HCT116 (cell line): ENCODE results near the gene LYG2. TPM values are rescaled to one million over a fixed set of nuclear protein-coding genes. Genes with fewer than 3 reads are reported as not detected.

ENCODE experiments used
- ATAC-seq: fragments of 200-7000 bp; cut with Tn5 transposase; 2 replicates; pipeline ENCODE4 v1.9.1; 2020; ENCODE audit warnings: mild to moderate bottlenecking, moderate library complexity
- BruUV-seq: library from RNA; stranded (reverse); fragments of 400-500 nt; replicated peaks from 2 replicates; lab custom pipeline; 2021; lab: Mats Ljungman, UMichigan
- CTCF ChIA-PET: fragments of 300-600 bp; sonication (Branson Sonifier 250); formaldehyde crosslinking; loops from one replicate; lab custom pipeline; 2021; ENCODE audit warnings: antibody characterized with exemption; lab: Charles Lee
- POLR2A ChIA-PET: fragments of 300-600, 350-600 bp; sonication (Branson Sonifier 250); formaldehyde crosslinking; loops from one replicate; lab custom pipeline; 2021; ENCODE audit warnings: antibody characterized with exemption; lab: Charles Lee
- RAD21 ChIA-PET, 2 experiments: fragments of 300-600 bp; sonication (Branson Sonifier 250); formaldehyde crosslinking; loops; one replicate each; lab custom pipeline; 2023; ENCODE audit warnings: low total read pairs in 2 of 2; ENCODE audit not compliant: uncharacterized antibody in 2 of 2, unreplicated experiment in 2 of 2, low non-redundant PET in 1 of 2; lab: Charles Lee
- DNase-seq: peaks from one replicate; pipeline ENCODE4 v3.0.0-alpha.2; 2010; ENCODE audit warnings: low read depth, low spot score
- H2AFZ ChIP-seq: fragments of 200-600 bp; shearing (Covaris generic), sonication (generic); 2 replicates; pipeline ENCODE4 v1.6.1; 2017; ENCODE audit warnings: low read depth, mixed run types, mixed read lengths, antibody characterized with exemption, low read length; ENCODE audit not compliant: poor library complexity, severe bottlenecking
- H3K27ac ChIP-seq: 2 replicates; pipeline ENCODE4 v1.5.1; 2012; ENCODE audit warnings: low read depth, low read length
- H3K27me3 ChIP-seq: fragments of 200-600 bp; sonication (generic); 2 replicates; pipeline ENCODE4 v1.6.1; 2016; ENCODE audit warnings: mixed run types, low read length, mixed read lengths; ENCODE audit not compliant: insufficient read depth
- H3K36me3 ChIP-seq, 2 experiments: fragments of 200-500 bp in 1 of 2; fragments of 200-600 bp in 1 of 2; sonication (Bioruptor generic) in 1 of 2; sonication (generic) in 1 of 2; 2 replicates each; pipeline versions ENCODE4 v1.5.1 to v1.6.1; 2014 to 2016; ENCODE audit warnings: low read length in 2 of 2, inconsistent platforms in 1 of 2, mixed read lengths in 1 of 2, mixed run types in 1 of 2; ENCODE audit not compliant: insufficient read depth in 2 of 2, control insufficient read depth in 1 of 2
- H3K4me1 ChIP-seq, 2 experiments: fragments of 200-600 bp in 1 of 2; sonication (generic) in 1 of 2; 2 replicates each; pipeline versions ENCODE4 v1.5.1 to v1.6.1; 2012 to 2017; ENCODE audit warnings: low read length in 2 of 2, inconsistent platforms in 1 of 2, mild to moderate bottlenecking in 1 of 2, mixed read lengths in 1 of 2, mixed run types in 1 of 2, moderate library complexity in 1 of 2; ENCODE audit not compliant: insufficient read depth in 2 of 2, control insufficient read depth in 1 of 2
- H3K4me2 ChIP-seq: fragments of 200-600 bp; sonication (generic); 2 replicates; pipeline ENCODE4 v1.6.1; 2017; ENCODE audit warnings: mixed run types, low read length, mixed read lengths
- H3K4me3 ChIP-seq, 2 experiments: fragments of 200-600 bp in 1 of 2; sonication (generic) in 1 of 2; replicated peaks in 1 of 2; 2 replicates each; pipeline ENCODE4 v1.5.1; 2011 to 2016; ENCODE audit warnings: low read length in 2 of 2, control low read depth in 1 of 2, low read depth in 1 of 2, mild to moderate bottlenecking in 1 of 2, mixed read lengths in 1 of 2, mixed run types in 1 of 2
- H3K79me2 ChIP-seq: fragments of 200-600 bp; sonication (generic); 2 replicates; pipeline ENCODE4 v1.6.1; 2017; ENCODE audit warnings: mild to moderate bottlenecking, mixed run types, low read length, moderate library complexity, mixed read lengths; ENCODE audit not compliant: insufficient read depth
- H3K9ac ChIP-seq: fragments of 200-600 bp; sonication (generic); 2 replicates; pipeline ENCODE4 v1.6.1; 2016; ENCODE audit warnings: low read length, mixed read lengths
- H3K9me2 ChIP-seq: fragments of 200-600 bp; sonication (generic), shearing (Covaris generic); 2 replicates; pipeline ENCODE4 v1.6.1; 2017; ENCODE audit warnings: mixed run types, mild to moderate bottlenecking, moderate library complexity; ENCODE audit not compliant: insufficient read depth
- H3K9me3 ChIP-seq, 2 experiments: fragments of 200-500 bp in 1 of 2; fragments of 200-600 bp in 1 of 2; sonication (Bioruptor generic) in 1 of 2; sonication (generic) in 1 of 2; 2 replicates each; pipeline ENCODE4 v1.6.1; 2014 to 2017; ENCODE audit warnings: low read length in 2 of 2, mixed read lengths in 2 of 2, inconsistent platforms in 1 of 2, low read depth in 1 of 2, mild to moderate bottlenecking in 1 of 2, mixed run types in 1 of 2, moderate library complexity in 1 of 2; ENCODE audit not compliant: control insufficient read depth in 1 of 2, insufficient read depth in 1 of 2
- H4K20me1 ChIP-seq: fragments of 200-600 bp; sonication (generic), shearing (Covaris generic); 2 replicates; pipeline ENCODE4 v1.6.1; 2017; ENCODE audit warnings: mixed run types, mild to moderate bottlenecking, moderate library complexity; ENCODE audit not compliant: insufficient read depth
- POLR2AphosphoS5 ChIP-seq: IDR thresholded peaks from 2 replicates; pipeline ENCODE4 v1.6.1; 2011; ENCODE audit warnings: mild to moderate bottlenecking, low read depth, low read length, moderate library complexity
- SP1 ChIP-seq: IDR thresholded peaks from 2 replicates; pipeline ENCODE4 v1.6.1; 2012; ENCODE audit warnings: low read depth
- YY1 ChIP-seq: IDR thresholded peaks from 2 replicates; pipeline ENCODE4 v1.6.1; 2011; ENCODE audit warnings: low read length, low read depth, moderate library complexity, mild to moderate bottlenecking; ENCODE audit not compliant: insufficient replicate concordance; ENCODE audit errors: extremely low read depth
- intact Hi-C: fragments of 100-400 bp; cut with micrococcal nuclease; formaldehyde crosslinking; loops from 2 replicates; pipeline ENCODE4 v1.10.0; 2022
- total RNA-seq: library from RNA; stranded (reverse); gene quantifications from one replicate; pipeline ENCODE4 v1.2.1, GENCODE V29; 2021; ENCODE audit not compliant: unreplicated experiment
- TF ChIP-seq, protein P1 (sequence below): IDR thresholded peaks from 2 replicates; pipeline ENCODE4 v1.6.1; 2012; ENCODE audit warnings: low read depth
- TF ChIP-seq, protein P2 (sequence below): IDR thresholded peaks from 2 replicates; pipeline ENCODE4 v1.6.1; 2011; ENCODE audit warnings: mild to moderate bottlenecking, low read length, moderate library complexity; ENCODE audit not compliant: insufficient replicate concordance; ENCODE audit errors: extremely low read depth
- TF ChIP-seq, protein P3 (sequence below): IDR thresholded peaks from 2 replicates; pipeline ENCODE4 v1.6.1; 2012

LYG2 gene
- total RNA-seq, 1 experiment from 2014 or later: 0.27 TPM

DNA sequence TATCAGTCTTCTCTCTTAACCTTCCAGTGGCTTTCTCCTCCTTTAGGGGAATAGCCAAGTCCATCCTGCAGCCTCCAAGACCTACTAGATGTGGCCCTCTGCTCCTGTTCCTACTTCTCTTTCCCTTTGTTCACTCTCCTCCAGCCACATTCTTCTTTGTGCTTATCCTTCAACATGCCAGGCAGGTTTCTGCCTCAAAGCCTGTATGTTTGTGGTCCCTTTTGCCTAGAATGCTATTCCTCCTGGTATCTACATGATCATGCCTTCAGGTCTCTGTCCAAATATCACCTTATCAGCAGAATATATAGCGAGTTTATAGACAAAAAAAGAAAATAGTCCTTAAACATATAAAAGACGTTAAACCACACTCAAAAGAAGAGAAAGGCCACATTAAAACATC is 5.5 kb downstream of the LYG2 start:
- intact Hi-C loops: no loop called here
- Histone ChIP-seq H3K9ac (no peak overlapping the region), H3K27ac (no peak overlapping the region), H4K20me1 (no peaks in the 10 kb centered on the region), H3K4me1 (no peaks in the 10 kb centered on the region), H3K79me2 (no peaks in the 10 kb centered on the region), H3K9me2 (no peaks in the 10 kb centered on the region), H2AFZ (no peak overlapping the region), H3K4me3 (no peak overlapping the region)
- ChIA-PET POLR2A (no interaction called here), CTCF (no interaction called here), RAD21 (no interaction called here)
- no peak for DNase-seq
- TF ChIP-seq YY1 (no peak), SP1 (no peak), POLR2AphosphoS5 (no peak)
- TF ChIP-seq, protein P1, sequence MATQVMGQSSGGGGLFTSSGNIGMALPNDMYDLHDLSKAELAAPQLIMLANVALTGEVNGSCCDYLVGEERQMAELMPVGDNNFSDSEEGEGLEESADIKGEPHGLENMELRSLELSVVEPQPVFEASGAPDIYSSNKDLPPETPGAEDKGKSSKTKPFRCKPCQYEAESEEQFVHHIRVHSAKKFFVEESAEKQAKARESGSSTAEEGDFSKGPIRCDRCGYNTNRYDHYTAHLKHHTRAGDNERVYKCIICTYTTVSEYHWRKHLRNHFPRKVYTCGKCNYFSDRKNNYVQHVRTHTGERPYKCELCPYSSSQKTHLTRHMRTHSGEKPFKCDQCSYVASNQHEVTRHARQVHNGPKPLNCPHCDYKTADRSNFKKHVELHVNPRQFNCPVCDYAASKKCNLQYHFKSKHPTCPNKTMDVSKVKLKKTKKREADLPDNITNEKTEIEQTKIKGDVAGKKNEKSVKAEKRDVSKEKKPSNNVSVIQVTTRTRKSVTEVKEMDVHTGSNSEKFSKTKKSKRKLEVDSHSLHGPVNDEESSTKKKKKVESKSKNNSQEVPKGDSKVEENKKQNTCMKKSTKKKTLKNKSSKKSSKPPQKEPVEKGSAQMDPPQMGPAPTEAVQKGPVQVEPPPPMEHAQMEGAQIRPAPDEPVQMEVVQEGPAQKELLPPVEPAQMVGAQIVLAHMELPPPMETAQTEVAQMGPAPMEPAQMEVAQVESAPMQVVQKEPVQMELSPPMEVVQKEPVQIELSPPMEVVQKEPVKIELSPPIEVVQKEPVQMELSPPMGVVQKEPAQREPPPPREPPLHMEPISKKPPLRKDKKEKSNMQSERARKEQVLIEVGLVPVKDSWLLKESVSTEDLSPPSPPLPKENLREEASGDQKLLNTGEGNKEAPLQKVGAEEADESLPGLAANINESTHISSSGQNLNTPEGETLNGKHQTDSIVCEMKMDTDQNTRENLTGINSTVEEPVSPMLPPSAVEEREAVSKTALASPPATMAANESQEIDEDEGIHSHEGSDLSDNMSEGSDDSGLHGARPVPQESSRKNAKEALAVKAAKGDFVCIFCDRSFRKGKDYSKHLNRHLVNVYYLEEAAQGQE: no peak
- TF ChIP-seq, protein P2, sequence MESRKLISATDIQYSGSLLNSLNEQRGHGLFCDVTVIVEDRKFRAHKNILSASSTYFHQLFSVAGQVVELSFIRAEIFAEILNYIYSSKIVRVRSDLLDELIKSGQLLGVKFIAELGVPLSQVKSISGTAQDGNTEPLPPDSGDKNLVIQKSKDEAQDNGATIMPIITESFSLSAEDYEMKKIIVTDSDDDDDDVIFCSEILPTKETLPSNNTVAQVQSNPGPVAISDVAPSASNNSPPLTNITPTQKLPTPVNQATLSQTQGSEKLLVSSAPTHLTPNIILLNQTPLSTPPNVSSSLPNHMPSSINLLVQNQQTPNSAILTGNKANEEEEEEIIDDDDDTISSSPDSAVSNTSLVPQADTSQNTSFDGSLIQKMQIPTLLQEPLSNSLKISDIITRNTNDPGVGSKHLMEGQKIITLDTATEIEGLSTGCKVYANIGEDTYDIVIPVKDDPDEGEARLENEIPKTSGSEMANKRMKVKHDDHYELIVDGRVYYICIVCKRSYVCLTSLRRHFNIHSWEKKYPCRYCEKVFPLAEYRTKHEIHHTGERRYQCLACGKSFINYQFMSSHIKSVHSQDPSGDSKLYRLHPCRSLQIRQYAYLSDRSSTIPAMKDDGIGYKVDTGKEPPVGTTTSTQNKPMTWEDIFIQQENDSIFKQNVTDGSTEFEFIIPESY: no peak
- TF ChIP-seq, protein P3, sequence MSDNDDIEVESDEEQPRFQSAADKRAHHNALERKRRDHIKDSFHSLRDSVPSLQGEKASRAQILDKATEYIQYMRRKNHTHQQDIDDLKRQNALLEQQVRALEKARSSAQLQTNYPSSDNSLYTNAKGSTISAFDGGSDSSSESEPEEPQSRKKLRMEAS: no peak
- TF ChIP-seq, all 23 proteins: peak for 0
- Histone ChIP-seq H3K9me3 (no peaks in the 10 kb centered on the region), H3K4me2 (no peak overlapping the region), H3K36me3 (no peaks in the 10 kb centered on the region), H3K27me3 (no peaks in the 10 kb centered on the region)
- no TSS peak for BruUV-seq
- no peak for ATAC-seq
